Ishikawa (cell line): ENCODE measurements around the gene CACNA2D2.

Experiments used
- CEBPB ChIP-seq: IDR thresholded peaks from 2 replicates; pipeline ENCODE4 v1.6.1; 2012
- CREB1 ChIP-seq: IDR thresholded peaks from 2 replicates; pipeline ENCODE4 v1.6.1; 2012; ENCODE audit warnings: low read depth
- EGR1 ChIP-seq: IDR thresholded peaks from 2 replicates; pipeline ENCODE4 v1.6.1; 2012
- EP300 ChIP-seq: IDR thresholded peaks from 2 replicates; pipeline ENCODE4 v1.6.1; 2012; ENCODE audit warnings: borderline replicate concordance
- FOXM1 ChIP-seq: IDR thresholded peaks from 2 replicates; pipeline ENCODE4 v1.6.1; 2012; ENCODE audit warnings: low read depth, borderline replicate concordance
- NFIC ChIP-seq: IDR thresholded peaks from 2 replicates; pipeline ENCODE4 v1.6.1; 2012
- RAD21 ChIP-seq: IDR thresholded peaks from 2 replicates; pipeline ENCODE4 v1.6.1; 2012; ENCODE audit warnings: low read depth
- TAF1 ChIP-seq: IDR thresholded peaks from 2 replicates; pipeline ENCODE4 v1.6.1; 2012; ENCODE audit warnings: low read depth, mild to moderate bottlenecking
- TCF12 ChIP-seq: IDR thresholded peaks from 2 replicates; pipeline ENCODE4 v1.6.1; 2012; ENCODE audit warnings: low read depth
- TEAD4 ChIP-seq: IDR thresholded peaks from 2 replicates; pipeline ENCODE4 v1.6.1; 2012
- YY1 ChIP-seq: IDR thresholded peaks from 2 replicates; pipeline ENCODE4 v1.6.1; 2012; ENCODE audit warnings: low read depth
- ZBTB7A ChIP-seq: IDR thresholded peaks from 2 replicates; pipeline ENCODE4 v1.6.1; 2012; ENCODE audit warnings: low read depth
- TF ChIP-seq, protein P1 (sequence below): IDR thresholded peaks from 2 replicates; pipeline ENCODE4 v1.6.1; 2012
- TF ChIP-seq, protein P2 (sequence below): IDR thresholded peaks from 2 replicates; pipeline ENCODE4 v1.6.1; 2012; ENCODE audit warnings: low read depth, mild to moderate bottlenecking
- TF ChIP-seq, protein P3 (sequence below): IDR thresholded peaks from 2 replicates; pipeline ENCODE4 v1.6.1; 2012

The CACNA2D2 gene

DNA sequence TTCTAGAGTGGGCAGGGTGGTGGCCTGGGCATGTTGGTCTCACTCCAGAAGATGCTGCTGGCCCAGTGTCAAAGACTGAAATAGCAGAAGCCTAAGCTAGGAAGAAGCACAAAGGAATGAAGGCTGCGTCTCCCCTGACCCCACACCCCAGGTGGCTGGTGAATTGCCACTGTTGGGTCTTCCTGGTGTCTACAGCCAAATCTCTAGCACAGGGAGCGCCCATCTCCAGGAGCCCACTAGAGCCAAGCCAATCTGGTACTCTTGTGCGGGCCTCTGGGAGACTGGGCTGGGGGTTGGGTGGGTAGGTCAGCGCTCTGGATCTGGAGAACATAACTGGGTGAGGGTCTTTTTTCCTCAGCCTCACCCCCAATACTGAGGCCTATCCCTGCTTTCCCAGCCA lies 176.3 kb downstream of the CACNA2D2 start:
- TF ChIP-seq CEBPB = no peak

DNA sequence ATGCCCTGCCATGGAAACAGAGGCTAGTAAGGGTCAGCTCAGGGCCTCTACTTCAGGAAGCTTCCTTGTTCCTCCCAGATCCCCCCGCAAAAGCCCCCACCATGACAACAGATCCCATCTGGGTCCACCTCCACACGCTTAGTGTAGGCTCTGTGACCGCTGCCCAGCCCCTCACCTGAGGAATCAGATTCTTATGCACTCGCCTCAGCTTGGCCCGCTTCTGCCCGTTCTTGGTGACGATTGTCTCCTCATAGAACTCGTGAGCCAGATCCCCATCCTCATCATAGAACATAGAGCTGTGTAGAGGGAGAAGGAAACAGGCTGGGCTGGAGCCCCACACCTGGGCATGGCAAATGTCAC lies 177.3 kb downstream of the CACNA2D2 start:
- TF ChIP-seq CREB1 (no peak), CEBPB (no peak), FOXM1 (no peak), TCF12 (no peak), YY1 (no peak), EGR1 (no peak)
- TF ChIP-seq, protein P1, sequence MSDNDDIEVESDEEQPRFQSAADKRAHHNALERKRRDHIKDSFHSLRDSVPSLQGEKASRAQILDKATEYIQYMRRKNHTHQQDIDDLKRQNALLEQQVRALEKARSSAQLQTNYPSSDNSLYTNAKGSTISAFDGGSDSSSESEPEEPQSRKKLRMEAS = no peak
- TF ChIP-seq, protein P2, sequence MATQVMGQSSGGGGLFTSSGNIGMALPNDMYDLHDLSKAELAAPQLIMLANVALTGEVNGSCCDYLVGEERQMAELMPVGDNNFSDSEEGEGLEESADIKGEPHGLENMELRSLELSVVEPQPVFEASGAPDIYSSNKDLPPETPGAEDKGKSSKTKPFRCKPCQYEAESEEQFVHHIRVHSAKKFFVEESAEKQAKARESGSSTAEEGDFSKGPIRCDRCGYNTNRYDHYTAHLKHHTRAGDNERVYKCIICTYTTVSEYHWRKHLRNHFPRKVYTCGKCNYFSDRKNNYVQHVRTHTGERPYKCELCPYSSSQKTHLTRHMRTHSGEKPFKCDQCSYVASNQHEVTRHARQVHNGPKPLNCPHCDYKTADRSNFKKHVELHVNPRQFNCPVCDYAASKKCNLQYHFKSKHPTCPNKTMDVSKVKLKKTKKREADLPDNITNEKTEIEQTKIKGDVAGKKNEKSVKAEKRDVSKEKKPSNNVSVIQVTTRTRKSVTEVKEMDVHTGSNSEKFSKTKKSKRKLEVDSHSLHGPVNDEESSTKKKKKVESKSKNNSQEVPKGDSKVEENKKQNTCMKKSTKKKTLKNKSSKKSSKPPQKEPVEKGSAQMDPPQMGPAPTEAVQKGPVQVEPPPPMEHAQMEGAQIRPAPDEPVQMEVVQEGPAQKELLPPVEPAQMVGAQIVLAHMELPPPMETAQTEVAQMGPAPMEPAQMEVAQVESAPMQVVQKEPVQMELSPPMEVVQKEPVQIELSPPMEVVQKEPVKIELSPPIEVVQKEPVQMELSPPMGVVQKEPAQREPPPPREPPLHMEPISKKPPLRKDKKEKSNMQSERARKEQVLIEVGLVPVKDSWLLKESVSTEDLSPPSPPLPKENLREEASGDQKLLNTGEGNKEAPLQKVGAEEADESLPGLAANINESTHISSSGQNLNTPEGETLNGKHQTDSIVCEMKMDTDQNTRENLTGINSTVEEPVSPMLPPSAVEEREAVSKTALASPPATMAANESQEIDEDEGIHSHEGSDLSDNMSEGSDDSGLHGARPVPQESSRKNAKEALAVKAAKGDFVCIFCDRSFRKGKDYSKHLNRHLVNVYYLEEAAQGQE = no peak
- TF ChIP-seq, protein P3, sequence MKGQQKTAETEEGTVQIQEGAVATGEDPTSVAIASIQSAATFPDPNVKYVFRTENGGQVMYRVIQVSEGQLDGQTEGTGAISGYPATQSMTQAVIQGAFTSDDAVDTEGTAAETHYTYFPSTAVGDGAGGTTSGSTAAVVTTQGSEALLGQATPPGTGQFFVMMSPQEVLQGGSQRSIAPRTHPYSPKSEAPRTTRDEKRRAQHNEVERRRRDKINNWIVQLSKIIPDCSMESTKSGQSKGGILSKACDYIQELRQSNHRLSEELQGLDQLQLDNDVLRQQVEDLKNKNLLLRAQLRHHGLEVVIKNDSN = no peak

DNA sequence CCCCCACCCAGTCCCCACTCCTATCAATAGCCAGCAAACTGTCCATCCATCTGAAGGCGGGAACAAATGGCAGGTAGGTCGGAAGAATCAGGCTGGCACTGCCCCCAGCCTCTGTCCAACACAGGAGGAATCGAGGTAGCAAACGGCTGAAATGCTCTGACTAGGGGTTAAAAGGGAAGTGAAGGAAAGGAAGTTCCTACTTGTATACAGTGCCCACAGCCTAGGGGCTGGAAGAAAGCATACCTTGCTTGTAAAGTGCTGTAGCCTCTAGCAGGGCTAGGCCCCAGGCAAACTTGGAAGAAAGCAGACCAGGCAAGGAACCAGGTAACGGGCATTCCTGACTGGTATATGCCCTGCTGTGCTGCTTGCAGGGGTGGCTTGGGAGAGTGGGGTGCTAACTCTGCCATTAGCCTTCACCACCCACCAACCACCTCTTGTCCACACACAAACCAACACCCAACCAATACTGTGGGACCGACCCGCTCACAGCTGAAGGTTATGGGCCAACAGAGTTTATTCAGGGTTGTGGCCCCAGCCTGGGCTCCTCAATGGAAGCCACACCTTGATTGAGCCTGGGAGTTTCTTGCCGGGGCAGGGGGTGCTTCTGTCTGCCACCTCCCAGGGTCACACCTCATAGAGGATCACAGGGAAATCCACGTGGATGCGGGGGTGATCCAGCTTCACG lies 177.8 kb downstream of the CACNA2D2 start:
- no peak for TF ChIP-seq RAD21
- no peak for TF ChIP-seq TAF1

DNA sequence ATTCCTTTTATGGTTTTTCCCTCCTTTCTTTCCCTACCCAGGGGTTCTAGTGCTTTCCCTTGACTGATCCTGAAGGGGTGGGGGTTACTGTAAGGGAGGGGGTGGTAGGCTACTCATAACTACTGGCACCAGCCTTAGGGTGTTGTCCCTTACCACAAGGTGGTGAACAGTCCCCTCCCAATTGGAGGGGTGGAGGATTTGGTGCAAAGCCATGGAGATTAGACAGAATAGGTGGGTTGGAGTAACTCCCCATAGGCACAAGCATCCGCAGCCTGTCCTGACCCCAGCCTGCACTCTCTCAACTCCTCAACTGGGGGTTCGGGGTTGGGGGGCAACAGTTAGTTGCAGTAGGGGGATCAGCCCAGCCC lies 178.3 kb downstream of the CACNA2D2 start:
- TF ChIP-seq CEBPB = no peak
- TF ChIP-seq ZBTB7A = no peak
- no peak for TF ChIP-seq CREB1
- TF ChIP-seq TCF12 = no peak
- TF ChIP-seq, protein P1 = no peak
- no peak for TF ChIP-seq TEAD4
- no peak for TF ChIP-seq FOXM1
- TF ChIP-seq, protein P2 = no peak
- TF ChIP-seq TAF1 = no peak
- TF ChIP-seq RAD21 = no peak
- no peak for TF ChIP-seq EP300
- TF ChIP-seq YY1 = no peak
- TF ChIP-seq NFIC = no peak
- no peak for TF ChIP-seq EGR1

DNA sequence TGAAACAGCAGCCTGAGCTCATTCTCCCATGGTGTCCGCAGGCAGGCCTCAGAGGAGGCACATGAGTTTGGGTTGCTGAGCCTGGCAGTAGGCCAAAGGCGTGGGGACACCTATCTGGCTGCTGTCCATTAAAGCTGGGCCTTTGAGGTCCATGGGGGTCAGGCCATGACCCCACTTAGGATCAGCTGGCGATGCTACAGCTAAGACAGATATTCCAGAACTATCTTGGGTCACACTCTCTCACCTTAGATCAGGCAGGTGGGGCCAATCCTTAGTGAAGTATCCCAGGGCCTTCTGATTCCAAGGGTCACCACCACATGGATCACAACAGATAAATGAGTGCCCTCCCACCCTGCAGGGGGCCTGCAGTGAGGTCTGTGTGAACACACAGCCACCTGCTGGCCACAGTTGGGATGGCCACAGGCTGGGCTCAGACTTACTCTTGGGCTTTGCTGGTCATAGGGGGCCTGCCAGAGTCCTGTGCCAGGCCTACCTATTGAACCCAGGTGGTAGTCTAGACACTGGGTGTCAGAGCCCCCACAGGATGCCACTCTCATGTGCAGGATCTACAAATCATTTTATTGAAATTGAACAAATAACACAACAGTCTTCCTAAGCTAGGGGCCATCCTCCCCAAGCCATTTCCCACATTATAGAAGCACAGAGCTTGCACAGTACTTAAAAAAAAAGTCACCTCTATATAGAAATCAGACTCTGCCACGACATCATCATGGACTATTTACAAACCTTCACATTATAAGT lies 178.9 kb downstream of the CACNA2D2 start:
- TF ChIP-seq TAF1 (no peak), YY1 (0 out of 2 replicates have a peak, but pooled peaks have one; percentile 15), TCF12 (no peak), RAD21 (peak; percentile 91)

DNA sequence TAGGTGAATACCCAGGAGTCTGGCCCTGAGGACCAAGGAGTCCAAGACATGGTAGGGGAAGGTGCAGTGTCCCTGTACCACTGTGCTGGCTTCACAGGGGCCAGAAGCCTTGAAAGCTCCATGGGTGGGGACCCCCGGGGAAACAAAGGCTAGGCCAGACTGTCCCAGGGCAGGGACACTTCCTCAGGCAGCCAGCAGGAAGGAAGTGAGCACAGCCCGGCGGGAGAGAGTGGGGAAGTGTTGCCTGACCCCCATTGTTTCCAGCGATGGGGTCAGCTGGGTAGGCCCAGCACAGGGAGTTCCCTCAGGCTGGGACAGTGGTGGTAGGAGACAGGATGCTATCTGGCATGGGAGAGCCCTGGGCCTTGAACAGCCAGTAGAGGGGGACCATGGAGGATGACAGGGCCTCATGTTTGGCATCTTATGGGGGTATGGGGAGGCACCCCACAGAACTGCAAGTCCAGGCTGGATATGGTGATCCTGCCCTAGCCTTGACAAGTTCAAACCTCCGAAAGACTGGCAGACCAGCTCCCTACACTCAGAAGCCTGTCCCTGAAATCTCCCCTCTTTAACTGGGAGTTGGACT lies 179.7 kb downstream of the CACNA2D2 start:
- TF ChIP-seq CEBPB (no peak), YY1 (no peak), ZBTB7A (no peak)

DNA sequence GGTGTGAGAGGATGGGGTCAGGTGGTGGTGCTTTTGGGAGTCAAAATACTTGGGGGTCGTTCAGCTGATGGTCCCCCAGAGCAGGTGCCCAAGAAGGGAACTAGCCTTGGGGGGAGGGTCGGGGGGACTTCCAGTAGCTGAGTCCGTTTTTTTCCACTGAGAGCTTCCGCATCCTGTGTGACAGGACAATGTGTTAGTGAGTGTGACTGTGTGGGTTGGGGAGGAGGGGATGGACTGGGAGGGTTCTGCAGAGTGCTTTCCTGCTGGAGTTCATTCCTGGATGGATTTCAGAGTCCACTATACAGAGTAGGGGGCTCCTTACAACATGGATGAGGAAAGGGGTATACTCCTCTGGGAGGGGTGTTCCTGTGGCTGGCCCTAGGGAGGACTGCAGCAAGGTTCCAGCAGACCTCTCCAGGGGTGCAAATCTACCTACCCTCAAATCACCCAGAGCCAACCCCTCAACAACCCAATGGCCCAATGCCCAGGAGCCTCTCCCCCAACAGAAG lies 180.3 kb downstream of the CACNA2D2 start:
- no peak for TF ChIP-seq TEAD4
- TF ChIP-seq TAF1 = no peak
- no peak for TF ChIP-seq CREB1
- TF ChIP-seq NFIC = no peak
- TF ChIP-seq TCF12 = no peak
- TF ChIP-seq, protein P3 = no peak
- no peak for TF ChIP-seq EGR1
- TF ChIP-seq CEBPB = no peak
- TF ChIP-seq, protein P2 = no peak
- no peak for TF ChIP-seq RAD21
- TF ChIP-seq FOXM1 = no peak
- TF ChIP-seq, protein P1 = no peak
